Thyroid gland (tissue), 4 donors: Measurements from ENCODE around the gene SHMT2.

Experiments
- POLR2A ChIP-seq, 2 donors: fragments of 450-650 bp; IDR thresholded peaks; one replicate each; pipeline ENCODE4 v1.6.1; 2017; ENCODE audit warnings: antibody characterized with exemption in 2 of 2, mild to moderate bottlenecking in 2 of 2, moderate library complexity in 1 of 2
- TF ChIP-seq, protein P1 (sequence below), 6 experiments: fragments of 200-600 bp in 3 of 6; fragments of 450-650 bp in 3 of 6; sonication (generic) in 3 of 6; IDR thresholded peaks; one replicate each; pipeline ENCODE4 v1.5.1; 2016 to 2019; ENCODE audit warnings: antibody characterized with exemption in 6 of 6, mild to moderate bottlenecking in 2 of 6, inconsistent platforms in 1 of 6, moderate library complexity in 1 of 6

DNA sequence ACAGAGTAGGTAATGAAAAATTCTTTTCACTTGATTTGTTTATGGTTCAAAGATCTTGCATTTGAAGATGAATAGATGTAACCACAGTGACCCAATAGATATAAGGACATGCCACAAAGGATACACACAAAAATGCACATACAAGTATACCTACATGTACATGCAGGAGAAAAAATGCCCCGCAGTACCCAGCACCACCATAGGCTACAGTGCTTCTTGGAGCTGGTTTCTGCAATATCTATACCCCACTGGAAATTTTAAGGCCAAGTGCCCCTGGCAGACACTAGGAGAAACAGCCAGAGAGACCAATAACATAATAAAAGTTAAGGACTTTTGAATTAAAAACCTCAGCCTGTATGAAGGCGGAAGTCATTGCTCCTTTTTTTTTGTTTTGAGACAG lies 33.6 kb downstream of the SHMT2 start:
- TF ChIP-seq POLR2A (IDR thresholded peaks at IDR 0.05) = no peak
- TF ChIP-seq, protein P1, sequence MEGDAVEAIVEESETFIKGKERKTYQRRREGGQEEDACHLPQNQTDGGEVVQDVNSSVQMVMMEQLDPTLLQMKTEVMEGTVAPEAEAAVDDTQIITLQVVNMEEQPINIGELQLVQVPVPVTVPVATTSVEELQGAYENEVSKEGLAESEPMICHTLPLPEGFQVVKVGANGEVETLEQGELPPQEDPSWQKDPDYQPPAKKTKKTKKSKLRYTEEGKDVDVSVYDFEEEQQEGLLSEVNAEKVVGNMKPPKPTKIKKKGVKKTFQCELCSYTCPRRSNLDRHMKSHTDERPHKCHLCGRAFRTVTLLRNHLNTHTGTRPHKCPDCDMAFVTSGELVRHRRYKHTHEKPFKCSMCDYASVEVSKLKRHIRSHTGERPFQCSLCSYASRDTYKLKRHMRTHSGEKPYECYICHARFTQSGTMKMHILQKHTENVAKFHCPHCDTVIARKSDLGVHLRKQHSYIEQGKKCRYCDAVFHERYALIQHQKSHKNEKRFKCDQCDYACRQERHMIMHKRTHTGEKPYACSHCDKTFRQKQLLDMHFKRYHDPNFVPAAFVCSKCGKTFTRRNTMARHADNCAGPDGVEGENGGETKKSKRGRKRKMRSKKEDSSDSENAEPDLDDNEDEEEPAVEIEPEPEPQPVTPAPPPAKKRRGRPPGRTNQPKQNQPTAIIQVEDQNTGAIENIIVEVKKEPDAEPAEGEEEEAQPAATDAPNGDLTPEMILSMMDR (IDR thresholded peaks at IDR 0.05) = no peak
